GM18870 (cell line): ENCODE results near the gene NEK11.
A peak's percentile ranks its signal among the peaks of the same experiment; 100 is the strongest.

Source experiments
- ATAC-seq: cut with Tn5 transposase; IDR thresholded peaks from one replicate; pipeline ENCODE4 v1.9.1; 2021; ENCODE audit warnings: moderate library complexity; ENCODE audit not compliant: unreplicated experiment

NEK11 gene, protein sequence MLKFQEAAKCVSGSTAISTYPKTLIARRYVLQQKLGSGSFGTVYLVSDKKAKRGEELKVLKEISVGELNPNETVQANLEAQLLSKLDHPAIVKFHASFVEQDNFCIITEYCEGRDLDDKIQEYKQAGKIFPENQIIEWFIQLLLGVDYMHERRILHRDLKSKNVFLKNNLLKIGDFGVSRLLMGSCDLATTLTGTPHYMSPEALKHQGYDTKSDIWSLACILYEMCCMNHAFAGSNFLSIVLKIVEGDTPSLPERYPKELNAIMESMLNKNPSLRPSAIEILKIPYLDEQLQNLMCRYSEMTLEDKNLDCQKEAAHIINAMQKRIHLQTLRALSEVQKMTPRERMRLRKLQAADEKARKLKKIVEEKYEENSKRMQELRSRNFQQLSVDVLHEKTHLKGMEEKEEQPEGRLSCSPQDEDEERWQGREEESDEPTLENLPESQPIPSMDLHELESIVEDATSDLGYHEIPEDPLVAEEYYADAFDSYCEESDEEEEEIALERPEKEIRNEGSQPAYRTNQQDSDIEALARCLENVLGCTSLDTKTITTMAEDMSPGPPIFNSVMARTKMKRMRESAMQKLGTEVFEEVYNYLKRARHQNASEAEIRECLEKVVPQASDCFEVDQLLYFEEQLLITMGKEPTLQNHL

DNA sequence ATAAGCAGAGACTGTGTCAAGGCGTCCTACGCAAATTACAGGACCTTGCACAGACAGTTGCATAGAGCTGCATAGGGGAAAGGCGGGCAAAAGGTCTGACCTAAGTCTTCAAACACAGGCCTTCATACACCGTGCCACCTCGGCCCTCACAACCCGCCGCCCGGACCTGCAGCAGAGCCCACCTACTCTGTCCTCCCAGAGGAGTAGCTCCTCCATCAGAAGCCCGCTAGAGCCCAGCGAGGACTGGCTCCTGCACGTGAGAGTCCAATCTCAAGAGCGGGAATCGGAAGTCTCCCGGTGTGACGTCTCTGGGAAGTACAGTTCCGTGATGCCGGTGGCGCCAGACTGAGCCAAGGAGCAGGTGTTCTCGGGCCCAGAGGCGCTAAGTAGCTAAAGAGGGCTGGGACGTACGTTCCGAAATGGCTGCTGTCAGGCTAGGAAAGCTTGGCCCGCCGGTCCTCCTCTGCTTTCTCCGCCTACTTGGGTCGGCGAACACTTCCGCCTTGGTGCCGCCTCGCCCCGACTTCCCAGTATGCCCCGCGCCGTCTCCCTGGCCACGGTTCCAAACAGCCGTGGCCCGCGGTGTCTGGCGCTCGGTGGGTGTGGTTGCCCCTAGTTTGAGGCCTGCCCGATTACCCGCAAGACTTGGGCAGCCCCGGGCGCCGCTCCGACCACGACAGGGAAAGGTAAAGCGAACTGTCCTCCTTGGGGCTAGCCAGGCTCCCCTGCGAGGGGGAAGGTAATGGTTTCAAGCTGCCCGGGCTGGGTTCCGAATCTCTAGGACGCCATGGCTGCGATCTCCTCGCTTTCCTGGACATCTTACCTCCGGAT is at the start of gene NEK11, which contains the start of gene ASTE1:
TSS of gene NEK11 (plus strand) at position 557 of the 831 bp plus-strand sequence. CDS start 2,832 bp downstream, outside the sequence.
TSS of gene ASTE1 (minus strand) at position 505 of the 831 bp plus-strand sequence. CDS start 1,519 bp downstream, outside the sequence.
- ATAC-seq: peak; percentile 95

DNA sequence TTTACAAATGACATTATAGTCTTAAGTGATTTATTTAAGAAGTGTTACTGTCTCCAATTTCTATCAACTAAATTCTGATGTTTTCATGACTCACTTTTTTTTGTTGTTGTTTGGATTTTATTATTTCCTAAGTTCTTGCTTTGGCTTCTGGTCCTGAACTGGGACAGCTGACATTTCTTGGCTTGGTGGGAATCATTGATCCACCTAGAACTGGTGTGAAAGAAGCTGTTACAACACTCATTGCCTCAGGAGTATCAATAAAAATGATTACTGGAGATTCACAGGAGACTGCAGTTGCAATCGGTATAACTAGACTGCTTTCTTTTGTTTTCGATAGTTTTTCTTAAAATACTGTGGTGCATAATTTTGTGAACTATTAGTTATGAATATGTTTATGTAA is 47.6 kb upstream of the NEK11 start:
- no peak for ATAC-seq

DNA sequence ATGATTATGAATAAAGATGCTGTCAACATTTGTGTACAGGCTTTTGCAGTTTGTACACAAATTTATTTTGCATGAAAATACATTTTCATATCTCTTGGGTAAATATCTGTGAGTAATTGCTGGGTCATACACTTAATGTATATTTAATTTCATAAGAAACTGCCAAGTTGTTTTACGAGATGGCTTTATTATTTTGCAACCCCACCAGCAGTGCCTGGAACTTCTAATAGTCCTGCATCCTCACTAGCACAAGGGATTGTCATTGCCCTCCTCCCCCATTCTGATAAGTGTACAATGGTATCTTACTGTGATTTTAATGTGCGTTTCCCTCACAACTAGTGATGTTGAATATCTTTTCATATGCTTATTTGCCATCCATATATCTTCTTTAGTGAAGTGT is 45.2 kb upstream of the NEK11 start:
- no peak for ATAC-seq

DNA sequence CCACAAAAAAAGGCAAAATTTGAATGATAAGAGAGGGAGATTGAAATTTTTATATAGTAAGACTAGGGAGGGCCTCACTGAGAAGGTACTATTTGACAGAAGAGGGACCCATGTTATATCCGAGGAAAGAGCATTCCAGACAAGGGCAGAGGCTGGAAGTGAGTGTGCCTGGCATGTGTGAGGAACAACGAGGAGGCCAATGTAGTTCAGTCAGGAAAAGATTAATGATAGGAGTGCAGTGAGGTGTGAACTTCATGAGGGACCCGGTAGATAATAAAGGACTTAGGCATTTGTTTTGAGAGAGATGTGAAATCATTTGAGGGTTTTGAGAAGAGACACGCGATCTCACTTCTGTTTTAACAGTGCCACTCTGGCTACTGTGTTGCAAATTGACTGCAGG is 36.4 kb upstream of the NEK11 start:
- ATAC-seq: no peak

DNA sequence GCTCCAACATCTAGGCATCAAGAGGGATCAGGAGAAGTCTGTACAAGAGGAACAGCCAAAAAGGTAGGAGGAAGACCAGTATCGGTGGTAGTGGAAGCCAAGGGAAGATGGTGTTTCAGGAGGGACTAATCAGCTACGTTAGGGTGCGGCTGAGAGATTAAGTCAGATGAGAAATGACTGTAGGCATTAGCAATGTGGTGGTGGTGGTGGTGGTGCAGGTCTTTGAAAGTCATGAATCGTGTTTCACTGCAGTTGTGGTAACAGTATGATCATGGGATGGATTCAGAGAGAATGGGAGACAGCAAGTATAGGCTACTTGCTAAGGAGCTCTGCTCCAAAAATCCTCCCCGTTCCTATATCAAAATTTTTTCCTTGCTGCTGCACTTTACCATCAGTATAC is 35.6 kb upstream of the NEK11 start:
- ATAC-seq: no peak

DNA sequence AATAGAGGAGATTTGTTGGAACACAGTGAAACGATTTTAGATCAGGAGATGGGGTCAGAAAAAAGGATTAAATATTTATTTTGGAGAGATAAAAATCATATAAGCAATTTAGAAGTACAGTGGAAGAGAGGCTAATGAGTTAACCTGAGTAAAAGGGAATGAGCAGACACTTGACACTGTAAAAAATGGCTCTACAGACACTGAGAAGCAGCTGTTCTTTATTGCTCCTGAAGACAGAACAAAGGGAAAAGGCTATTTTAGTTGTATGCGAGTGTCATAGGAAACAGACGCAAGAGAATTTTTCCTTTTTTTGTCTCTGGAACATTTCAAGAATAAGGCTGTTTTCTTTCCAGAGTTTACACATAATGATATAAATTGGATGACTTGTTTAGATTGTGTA is 34.3 kb upstream of the NEK11 start:
- ATAC-seq: no peak

DNA sequence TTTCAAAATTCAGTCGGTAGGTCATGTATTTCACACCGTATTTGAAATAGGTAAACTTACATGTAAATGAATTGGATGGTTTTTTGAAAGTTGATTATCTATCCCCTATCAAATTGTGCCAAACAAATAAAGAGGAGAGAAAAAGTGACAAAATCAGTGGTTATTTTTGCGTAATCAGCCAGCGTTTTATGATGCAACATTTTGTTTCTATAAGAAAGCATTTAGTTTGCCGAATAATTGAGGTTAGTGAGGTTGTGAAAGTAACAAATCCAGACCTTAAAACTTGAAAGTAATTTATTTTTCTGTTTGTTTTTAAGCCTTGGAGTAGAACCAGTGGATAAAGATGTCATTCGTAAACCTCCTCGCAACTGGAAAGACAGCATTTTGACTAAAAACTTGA is 29.4 kb upstream of the NEK11 start:
- ATAC-seq: no peak

DNA sequence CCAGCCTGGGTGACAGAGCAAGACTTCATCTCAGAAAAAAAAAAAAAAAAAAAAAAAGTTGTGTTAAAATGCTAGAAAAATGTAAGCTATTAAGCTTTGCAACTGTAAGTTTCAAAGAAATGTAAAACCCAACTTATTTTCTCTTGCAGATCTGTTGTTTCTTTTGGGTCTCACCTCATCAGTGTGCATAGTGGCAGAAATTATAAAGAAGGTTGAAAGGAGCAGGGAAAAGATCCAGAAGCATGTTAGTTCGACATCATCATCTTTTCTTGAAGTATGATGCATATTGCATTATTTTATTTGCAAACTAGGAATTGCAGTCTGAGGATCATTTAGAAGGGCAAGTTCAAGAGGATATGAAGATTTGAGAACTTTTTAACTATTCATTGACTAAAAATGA is 25.6 kb upstream of the NEK11 start:
- ATAC-seq: no peak

DNA sequence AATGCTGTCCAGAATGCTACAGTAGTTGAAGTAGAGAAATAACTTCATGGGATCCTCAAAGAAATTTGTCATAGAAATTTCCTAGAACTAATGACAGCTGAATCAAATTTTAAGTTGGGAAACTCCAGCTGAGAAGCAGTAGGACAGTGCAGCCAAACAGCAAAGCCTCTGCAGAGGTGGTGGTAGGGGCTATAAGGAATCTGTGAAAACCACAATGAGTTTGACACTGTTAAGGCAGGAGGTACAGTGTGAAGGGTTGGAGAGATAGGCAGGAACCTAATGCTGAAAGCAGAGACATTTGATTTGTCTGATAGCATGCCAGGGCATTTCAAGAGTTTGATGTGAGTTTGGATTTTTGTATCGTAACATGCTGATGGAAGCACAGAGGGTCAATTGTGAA is 22.1 kb upstream of the NEK11 start:
- no peak for ATAC-seq

DNA sequence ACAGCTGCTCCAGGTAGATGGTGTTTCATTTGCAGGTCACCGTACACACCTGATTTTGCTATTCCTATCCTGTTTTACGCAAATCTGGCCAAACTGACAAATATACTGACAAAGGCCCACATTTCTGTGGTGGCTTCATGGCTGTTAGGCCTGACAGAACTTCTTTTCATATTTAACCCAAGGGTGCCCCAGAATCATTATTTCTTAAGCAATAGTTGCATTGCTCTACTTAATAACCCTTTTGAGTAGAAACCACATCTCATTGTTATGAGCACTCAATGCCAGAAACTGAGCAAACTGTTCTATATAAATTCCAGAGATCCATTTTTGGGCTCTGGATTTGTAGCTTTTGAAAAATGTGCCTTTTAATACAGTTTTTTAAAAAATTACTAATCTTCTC is 19.4 kb upstream of the NEK11 start:
- no peak for ATAC-seq

DNA sequence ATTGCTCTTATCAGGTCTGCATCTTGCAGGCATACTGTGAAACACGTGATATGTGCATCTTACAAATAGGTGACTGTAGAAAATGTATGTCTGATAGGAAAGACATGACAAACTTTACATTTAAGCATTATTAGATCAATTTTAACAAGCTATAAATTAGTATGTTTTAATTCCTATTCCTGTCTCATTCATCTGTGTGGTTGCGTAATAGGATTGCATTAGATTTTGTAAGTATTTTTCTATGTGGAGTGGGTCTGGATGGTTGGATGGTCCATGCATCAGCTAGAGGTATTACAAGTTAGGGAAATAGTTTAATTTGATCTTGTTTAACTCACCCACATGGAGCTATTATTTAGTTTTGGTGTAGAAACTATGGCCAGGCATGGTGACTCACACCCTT is 18.9 kb upstream of the NEK11 start:
- ATAC-seq: no peak

DNA sequence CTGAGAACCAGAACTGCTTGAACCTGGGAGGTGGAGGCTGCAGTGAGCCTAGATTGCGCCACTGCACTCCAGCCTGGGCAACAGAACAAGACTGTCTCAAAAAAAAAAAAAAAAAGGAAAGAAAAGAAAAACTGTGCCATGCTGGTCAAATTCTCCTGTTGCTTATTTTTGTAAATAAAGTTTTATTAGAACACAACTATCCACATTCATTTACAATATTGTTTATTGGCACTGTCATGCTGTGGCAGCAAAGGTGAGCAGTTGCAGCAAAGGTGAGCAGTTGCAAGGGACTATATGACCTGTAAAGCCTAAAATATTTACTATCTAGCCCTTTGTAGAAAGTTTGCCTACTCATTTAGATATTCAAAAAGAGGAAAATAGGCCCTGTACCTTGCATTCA is 18.4 kb upstream of the NEK11 start:
- no peak for ATAC-seq

DNA sequence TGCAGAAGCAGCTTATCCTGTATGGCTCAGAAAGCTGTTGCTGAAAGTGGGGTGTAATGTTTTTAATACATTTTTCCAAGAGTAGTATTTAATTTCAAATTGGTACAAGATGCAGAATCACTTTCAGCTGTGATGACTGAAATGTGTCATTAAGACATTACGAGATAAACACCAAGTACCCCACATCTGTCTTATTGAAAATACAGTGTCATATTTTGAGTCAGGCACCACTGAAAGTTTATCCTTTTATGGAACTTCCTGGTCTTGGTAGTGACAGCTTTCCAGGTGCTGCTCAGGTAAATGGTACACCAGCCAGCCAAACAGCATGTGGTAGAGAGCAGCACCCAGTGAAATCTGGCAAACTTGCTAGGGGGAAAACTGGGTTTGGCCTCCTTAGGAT is 17.0 kb upstream of the NEK11 start:
- ATAC-seq: no peak

DNA sequence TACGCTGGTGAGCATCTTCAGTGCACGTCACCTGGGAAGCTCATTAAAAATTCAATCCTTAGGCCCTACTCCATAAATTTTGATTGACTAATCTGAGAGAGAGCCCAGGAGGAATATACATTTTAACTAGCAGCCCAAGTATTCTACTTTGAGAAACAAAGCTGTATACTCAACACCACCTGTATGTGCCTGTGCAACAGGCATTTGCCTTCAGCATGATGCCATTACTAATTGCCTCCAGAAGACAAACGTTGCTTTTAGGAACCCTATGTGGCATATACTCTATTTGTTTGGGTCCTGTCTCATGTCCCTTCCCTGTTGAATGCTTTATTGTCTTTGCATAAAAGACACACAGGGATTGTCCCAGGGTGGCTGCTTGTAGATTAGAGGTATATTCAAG is 7.7 kb upstream of the NEK11 start:
- ATAC-seq: no peak

DNA sequence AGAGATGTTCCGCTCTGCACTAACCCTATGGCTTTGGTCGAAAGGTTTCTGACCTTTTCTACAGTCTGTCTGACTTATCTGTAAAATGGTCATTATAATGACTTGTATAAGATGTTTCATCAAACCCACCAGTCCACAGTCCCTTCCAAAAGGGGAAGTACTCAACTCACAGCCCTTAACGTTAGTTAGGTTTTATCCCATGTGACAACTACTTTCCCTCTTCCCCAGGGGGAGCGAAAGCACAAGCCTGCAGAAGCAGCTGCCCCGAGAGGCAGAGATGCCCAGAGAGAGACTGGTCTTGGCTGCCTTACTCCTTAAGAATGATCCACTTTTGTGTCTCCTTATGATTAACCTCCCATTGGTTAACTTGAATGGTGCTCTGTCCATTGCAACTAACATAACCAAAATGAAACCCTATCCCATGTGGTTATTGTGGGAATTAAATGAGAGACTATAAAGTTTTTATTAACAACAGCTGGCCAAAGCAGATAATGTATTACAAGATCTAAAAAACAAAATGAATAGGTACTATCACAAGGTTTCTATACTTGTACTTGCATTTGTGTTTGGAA is 6.5 kb upstream of the NEK11 start:
- ATAC-seq: no peak

DNA sequence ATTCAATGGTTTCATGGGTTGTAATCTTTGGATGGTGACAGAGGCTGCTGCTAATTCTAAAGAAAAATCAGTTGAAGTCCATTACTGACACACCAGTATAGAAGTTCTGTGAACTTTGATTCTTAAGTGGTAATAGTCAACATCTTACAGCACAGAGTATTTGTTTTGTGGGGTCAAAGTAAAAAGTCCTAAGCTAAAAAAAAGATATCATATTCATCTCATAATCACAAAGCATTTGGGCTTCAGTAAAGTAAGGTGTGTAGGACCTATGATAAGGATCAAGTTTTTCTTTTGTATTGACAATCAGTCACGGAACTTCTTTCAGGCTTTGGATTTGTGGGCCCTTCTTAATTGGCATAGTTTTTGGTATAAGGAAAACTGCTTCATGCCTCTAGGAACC is 1.1 kb upstream of the NEK11 start:
- no peak for ATAC-seq

DNA sequence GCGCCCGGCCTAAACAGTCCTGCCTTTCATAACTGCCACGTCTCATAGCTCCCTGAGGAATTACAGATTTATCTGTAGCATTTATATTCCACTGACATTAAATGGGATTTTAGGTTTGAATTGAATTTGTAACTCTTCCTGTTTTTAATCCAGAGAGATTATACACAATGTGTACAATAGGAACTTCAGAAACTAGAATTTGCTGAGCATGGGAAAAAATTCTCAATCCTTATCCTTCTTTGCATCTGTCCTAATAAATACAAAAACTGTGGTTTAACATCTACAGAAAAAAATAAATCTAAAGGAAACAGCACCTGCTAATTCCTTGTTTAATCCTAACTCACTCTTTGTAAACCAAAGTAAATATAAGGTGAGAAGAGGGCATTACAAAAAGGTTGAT is 2.2 kb downstream of the NEK11 start:
- ATAC-seq: no peak

DNA sequence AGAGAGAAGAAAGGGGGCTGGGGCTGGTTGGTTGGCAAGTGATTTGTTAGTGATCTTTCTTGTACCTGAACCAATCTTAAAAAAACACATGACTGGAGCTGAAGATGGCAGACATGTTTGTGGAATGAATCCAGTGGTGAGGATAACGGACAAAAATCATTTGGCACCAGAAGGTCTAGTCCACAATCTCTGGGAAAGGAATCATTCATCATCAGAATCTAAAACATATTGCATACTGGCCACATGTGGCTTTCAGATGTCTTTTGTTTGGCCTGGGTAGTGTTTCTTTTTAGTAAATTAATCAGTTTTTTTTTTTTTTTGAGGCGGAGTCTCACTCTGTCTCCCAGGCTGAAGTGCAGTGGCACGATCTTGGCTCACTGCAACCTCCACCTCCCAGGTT is 5.0 kb downstream of the NEK11 start:
- no peak for ATAC-seq

DNA sequence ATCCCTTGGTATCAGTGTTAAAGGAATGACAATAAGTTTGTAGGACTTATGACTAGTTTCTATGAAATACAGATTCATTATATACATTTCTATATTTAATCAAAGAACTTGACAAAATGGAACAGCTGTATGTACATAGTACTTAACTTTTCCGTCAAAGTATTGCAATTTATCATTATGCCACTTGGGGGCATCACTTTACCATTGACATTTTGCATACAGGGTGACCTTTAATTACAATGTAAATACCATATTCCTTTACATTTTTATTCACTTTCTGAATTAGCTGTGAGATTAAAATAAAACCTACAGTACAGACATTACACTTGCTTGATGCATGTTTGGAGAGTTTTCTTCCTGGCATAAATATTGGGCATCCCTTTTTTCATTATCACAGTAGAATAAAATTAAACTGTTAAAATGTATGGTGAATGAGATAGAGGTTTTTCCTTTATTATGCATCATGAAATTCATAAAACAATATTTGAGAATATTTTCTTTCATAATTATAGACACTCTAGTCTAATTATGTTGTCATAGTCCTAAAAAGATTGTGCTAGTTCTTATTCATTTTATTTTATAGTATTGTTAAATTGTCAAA is 6.9 kb downstream of the NEK11 start:
- peak; percentile 50 for ATAC-seq

DNA sequence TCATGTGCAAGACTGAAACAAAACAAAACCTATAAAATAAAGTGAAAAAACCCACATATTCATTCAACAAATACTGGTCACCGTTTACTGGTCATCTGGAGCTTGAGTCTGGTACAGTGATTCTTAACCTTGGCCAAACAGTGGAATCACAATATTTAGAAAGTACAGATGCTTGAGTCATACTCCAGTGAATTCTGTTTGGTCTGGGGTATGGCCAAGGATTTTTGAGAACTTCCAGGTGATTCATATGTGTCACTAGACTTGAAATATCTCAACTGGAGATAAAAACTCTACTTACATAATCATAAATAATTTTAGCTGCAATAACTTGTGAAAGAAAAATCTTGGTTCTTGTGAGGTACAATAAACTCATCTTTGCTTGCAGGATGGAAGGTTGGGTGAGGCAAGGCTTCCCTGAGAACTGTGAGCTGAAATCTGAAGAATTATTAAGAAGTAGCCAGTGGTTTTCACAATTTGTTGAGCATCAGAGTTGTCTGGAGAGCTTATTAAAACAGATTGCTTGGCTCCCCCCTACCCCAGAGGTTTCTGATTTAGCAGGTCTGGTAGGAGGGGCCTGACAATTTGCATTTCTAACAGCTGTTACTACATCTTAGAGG is 9.6 kb downstream of the NEK11 start:
- ATAC-seq: no peak
